Measurements from ENCODE around the gene RELN. TPM values are rescaled to one million over a fixed set of nuclear protein-coding genes. Genes with fewer than 3 reads are reported as not detected.

Gene RELN
- total RNA-seq, 1 experiment from 2014 or later: 0.02 TPM

DNA sequence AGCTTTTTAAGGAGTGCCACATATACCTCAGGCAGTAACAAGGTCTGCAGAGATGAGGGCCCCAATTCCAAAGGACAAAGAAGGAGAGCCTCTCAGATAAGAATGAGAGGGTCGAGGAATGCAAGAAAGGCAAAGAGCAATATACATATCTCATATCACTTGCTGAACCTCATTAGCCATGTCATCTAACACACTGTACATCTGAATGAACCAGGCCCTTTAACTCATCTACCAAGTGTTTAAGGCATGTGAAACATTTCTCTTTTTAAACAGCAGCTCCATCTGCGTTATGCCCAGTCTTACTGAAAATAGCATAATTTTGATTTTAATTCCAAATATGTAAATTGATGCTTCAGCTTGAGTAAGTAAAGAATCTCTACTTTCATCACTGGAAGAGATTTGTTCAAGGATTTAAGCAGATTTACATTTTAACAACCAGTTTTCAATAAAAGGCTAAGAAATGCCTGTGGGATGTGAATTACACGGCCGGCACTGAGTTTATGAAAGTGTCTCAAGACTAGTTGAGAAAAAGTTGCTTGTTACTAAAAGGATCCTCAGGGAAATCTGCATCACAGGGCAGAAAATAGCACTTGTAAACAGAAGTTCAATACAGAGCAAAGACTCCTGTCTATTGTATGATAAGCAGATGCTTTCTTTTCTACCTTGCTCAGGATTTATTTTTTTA lies 419.7 kb downstream of the RELN start:
- no peak overlapping the region for H3K4me2 ChIP-seq (ENCODE audit: insufficient read depth, insufficient read length, low read length)
- H3K9ac ChIP-seq (ENCODE audit: extremely low read depth, insufficient read length, low read length): no peak overlapping the region
- H3K9me3 ChIP-seq (ENCODE audit: control insufficient read depth, low read depth, low read length): no peaks in the 10 kb centered on the region
- no peak overlapping the region for H2BK120ac ChIP-seq (ENCODE audit: low read depth, low read length, poor library complexity, severe bottlenecking)
- no peak overlapping the region for H3K27ac Mint-ChIP-seq
- no peaks in the 10 kb centered on the region for H3K23me2 ChIP-seq (ENCODE audit: insufficient read length, low read depth, low read length, poor library complexity, severe bottlenecking)
- no peaks in the 10 kb centered on the region for H3K36me3 Mint-ChIP-seq (ENCODE audit: insufficient read depth in 1 of 3, low read depth in 3 of 3)
- H3K18ac ChIP-seq (ENCODE audit: insufficient read length, low read depth, low read length): no peak overlapping the region
- H3K4ac ChIP-seq (ENCODE audit: low read depth, low read length): no peak overlapping the region
- H3K27ac ChIP-seq (ENCODE audit: insufficient read length, low read depth, low read length): no peak overlapping the region
- no peak overlapping the region for H3K4me3 Mint-ChIP-seq
- H4K8ac ChIP-seq (replicated peaks; ENCODE audit: insufficient read length, low read depth, low read length): no peak overlapping the region
- no peak overlapping the region for H3T11ph ChIP-seq (ENCODE audit: low read length)
- no peaks in the 10 kb centered on the region for H3K79me2 ChIP-seq (ENCODE audit: insufficient read depth, low read length)
- no peak overlapping the region for H3K14ac ChIP-seq (ENCODE audit: insufficient read depth, low read length)
- no peak overlapping the region for H4K5ac ChIP-seq (ENCODE audit: insufficient read length, low read depth, low read length)
- no peaks in the 10 kb centered on the region for H3K79me1 ChIP-seq (ENCODE audit: insufficient read depth, low read depth, low read length, poor library complexity, severe bottlenecking)
- no peaks in the 10 kb centered on the region for H3K4me1 ChIP-seq (ENCODE audit: insufficient read depth, low read length)
- H3K23ac ChIP-seq (ENCODE audit: insufficient read length, low read depth, low read length): no peak overlapping the region
- TF ChIP-seq, protein P1, sequence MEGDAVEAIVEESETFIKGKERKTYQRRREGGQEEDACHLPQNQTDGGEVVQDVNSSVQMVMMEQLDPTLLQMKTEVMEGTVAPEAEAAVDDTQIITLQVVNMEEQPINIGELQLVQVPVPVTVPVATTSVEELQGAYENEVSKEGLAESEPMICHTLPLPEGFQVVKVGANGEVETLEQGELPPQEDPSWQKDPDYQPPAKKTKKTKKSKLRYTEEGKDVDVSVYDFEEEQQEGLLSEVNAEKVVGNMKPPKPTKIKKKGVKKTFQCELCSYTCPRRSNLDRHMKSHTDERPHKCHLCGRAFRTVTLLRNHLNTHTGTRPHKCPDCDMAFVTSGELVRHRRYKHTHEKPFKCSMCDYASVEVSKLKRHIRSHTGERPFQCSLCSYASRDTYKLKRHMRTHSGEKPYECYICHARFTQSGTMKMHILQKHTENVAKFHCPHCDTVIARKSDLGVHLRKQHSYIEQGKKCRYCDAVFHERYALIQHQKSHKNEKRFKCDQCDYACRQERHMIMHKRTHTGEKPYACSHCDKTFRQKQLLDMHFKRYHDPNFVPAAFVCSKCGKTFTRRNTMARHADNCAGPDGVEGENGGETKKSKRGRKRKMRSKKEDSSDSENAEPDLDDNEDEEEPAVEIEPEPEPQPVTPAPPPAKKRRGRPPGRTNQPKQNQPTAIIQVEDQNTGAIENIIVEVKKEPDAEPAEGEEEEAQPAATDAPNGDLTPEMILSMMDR (conservative IDR thresholded peaks at IDR 0.05): no peak
- no peaks in the 10 kb centered on the region for H3K4me1 Mint-ChIP-seq
- no peak overlapping the region for H2BK20ac ChIP-seq (ENCODE audit: low read depth, low read length, poor library complexity, severe bottlenecking)
- WGBS (ENCODE audit: extremely low coverage, insufficient read length, low lambda C conversion rate): no CpG with 5 or more reads among the region's 4 CpGs
- H2BK5ac ChIP-seq (ENCODE audit: insufficient read length, low read length): no peak overlapping the region
- DNase-seq: no peak
- no peak overlapping the region for H2BK15ac ChIP-seq (ENCODE audit: low read depth, low read length)
- H4K91ac ChIP-seq (ENCODE audit: insufficient read length, low read depth, low read length): no peak overlapping the region
- no peak overlapping the region for H2AFZ ChIP-seq (ENCODE audit: low read length)
- no peak overlapping the region for H2BK12ac ChIP-seq (ENCODE audit: insufficient read length, low read depth, low read length)
- H3K9me3 Mint-ChIP-seq: no peaks in the 10 kb centered on the region
- no peaks in the 10 kb centered on the region for H4K20me1 ChIP-seq (ENCODE audit: control insufficient read depth, insufficient read depth, insufficient read length)
- H3K56ac ChIP-seq (ENCODE audit: insufficient read length, low read depth, low read length): no peak overlapping the region
- H3K27me3 Mint-ChIP-seq (ENCODE audit: low read depth): peaks cover 2% of the 10 kb centered on the region
- no peak overlapping the region for H2AK5ac ChIP-seq (ENCODE audit: insufficient read length, low read length)
- no peaks in the 10 kb centered on the region for H3K27me3 ChIP-seq (ENCODE audit: insufficient read depth, low read length)

Measured in H9 (cell line).